ENCODE measurements around the gene MUSK.
"Not testable (repeated sequence)": the region's sequence is repeated elsewhere in the genome, so short reads cannot be mapped to it uniquely, and the experiment has no call there.

MUSK gene

DNA sequence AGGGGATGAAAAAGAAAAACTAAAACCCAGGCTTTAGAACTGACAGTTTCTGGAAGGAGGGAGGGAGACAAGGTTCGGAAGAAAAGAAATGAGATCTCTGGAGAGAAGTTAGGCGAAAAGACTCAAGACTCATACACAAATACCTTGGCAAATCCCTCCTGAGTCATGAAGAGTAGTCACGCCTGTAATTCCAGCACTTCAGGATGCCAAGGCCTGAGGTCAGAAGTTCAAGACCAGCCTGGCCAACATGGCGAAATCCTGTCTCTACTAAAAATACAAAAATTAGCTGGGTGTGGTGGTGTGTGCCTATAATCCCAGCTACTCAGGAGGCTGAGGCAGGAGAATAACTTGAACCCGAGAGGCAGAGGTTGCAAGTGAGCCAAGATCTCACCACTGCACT is 27.3 kb downstream of the MUSK start:
- not testable (repeated sequence) for DNase-seq (ENCODE audit: low spot score)

- no peak for DNase-seq (ENCODE audit: low spot score)
Observed at GRCh38 chr9:110700953-110701352, 32.4 kb downstream of the MUSK start.

GRCh38 chr9:110703669-110704068 is 35.1 kb downstream of the MUSK start:
- DNase-seq (ENCODE audit: low spot score): no peak

GRCh38 chr9:110707419-110707818 is 38.8 kb downstream of the MUSK start:
- DNase-seq (ENCODE audit: low spot score): peak; percentile 7

GRCh38 chr9:110710420-110710819 is 41.8 kb downstream of the MUSK start:
- DNase-seq (ENCODE audit: low spot score): no peak

DNA sequence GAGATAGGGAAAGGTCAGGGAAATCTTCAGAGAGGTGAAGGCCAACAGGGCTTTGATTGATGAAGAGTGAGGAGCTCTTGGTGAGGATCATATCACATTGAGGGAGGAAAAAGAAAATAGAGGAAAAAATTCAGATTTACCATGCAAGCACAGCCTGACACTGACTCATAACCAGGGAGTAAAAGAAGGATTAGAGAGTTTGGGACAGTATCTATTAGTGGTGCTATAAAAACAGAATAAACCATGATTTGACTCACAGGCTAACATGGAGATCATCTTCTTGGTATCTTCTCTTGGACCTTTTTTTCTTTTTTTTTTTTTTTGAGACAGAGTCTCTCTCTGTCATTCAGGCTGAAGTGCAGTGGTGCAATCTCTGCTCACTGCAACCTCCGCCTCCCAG is 44.4 kb downstream of the MUSK start:
- no peak for DNase-seq (ENCODE audit: low spot score)

- DNase-seq (ENCODE audit: low spot score): no peak
Observed at GRCh38 chr9:110714314-110714713, 45.7 kb downstream of the MUSK start.

DNA sequence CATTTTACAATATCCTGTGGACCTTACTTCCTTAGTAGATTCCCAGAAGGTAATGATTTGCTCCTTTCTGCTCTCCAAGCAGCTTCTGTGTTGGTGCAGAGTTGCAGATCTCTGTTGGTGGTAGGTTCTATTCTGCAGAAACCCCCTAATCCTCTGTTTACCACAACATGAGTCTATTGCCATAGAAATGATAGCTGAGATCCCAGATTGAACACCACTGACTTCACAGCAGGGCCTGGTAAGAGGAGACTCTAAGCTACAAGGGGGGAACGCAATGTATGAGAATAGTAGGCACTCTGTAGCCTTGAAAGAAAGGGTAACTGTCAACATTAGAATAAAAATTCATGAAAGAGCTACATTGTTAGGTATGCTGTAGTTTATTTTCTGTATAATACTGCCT is 59.5 kb downstream of the MUSK start:
- DNase-seq (ENCODE audit: low spot score): peak; percentile 17

DNA sequence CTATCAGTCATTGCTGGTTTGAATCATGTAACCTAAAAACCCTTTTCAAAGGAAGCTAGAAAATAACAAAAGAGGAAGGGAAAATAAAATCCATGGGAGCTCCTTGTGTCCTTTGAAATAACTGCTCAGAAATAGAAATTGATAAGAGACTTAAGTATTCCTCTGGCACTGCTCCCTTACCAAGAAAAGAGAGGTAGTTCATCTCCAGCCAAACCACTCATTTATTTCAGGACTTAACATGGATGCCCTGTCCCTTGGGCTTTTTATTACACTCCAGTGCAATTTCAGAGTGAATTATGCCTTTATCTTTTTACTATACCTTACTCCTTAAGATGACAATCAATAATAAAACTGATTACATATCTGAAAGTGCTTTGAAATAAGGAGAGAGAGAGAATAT is 61.0 kb downstream of the MUSK start:
- no peak for DNase-seq (ENCODE audit: low spot score)

GRCh38 chr9:110731437-110732028 is 62.9 kb downstream of the MUSK start:
- no peak for DNase-seq (ENCODE audit: low spot score)

DNA sequence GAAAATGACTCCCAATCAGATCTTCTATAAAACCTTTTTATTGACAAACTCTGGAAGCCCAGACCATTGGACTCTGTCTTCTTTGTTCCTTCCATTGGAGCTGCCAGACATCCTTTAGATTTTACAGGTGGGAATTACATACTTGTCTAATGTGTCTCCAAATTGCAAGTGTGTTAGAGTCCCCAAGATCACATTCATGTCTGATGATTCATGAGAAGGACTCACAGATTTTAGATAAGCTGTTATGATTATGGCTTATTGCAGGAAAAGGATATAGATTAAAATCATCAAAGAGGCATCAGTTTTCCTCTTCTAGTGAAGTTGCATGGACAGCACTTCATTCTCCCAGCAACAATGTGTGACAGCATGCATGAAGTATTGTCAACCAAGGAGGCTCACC is 70.4 kb downstream of the MUSK start:
- DNase-seq (ENCODE audit: low spot score): no peak

GRCh38 chr9:110742741-110743371 is 74.3 kb downstream of the MUSK start:
- DNase-seq (ENCODE audit: low spot score): peak; percentile 61

DNA sequence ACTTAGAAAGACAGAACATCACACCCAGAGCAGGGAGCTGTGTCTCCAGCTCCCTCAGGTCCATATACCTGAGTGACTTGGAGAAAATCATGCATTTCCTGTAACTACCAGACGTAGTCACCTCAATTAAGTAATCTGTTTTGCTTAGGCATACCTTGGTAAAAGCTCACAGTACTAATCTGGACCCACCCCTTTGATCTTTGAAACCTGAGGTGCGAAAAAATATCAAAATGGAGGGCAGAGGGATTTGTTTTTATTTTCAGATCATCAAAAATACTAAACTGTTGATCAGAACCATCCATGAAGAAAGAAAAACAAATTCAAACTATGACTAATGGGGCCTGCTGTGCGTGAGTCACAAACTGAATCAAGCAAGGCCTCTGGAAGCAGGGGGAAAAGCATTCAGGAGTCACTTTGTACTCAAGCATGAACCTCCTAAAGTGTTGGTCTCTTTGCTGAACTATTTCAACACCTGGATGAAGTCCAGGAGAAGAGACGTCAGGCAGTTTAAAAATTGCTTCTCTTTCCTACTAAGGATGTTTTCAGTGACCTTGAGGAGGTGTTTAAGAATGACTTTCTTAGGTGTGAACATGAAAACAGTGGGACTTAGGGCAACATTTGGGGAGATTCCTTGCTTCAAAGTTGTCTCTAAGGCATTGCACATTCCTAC is 76.3 kb downstream of the MUSK start:
- DNase-seq (ENCODE audit: low spot score): peak; percentile 28

DNA sequence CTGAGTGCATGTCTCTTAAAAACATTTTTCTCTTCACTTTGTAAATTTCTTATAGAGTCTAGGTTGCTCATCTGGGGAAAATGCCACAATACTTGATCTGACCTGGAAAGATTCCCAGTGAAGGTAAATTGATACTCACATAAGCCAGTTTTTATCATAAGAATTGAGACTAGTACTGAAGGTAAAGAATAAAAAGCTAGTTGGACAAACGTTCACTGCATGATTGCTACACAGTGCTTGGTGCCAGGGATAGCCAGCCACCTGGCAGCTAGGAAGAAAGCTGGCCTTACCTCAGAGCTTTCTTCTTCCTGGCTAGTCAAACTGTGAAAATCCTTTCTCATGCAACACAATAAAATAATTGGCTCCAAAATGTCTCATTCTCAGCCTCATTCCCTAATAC is 77.1 kb downstream of the MUSK start:
- DNase-seq (ENCODE audit: low spot score): no peak

- no peak for DNase-seq (ENCODE audit: low spot score)
Observed at GRCh38 chr9:110746211-110746930, 77.8 kb downstream of the MUSK start.

DNA sequence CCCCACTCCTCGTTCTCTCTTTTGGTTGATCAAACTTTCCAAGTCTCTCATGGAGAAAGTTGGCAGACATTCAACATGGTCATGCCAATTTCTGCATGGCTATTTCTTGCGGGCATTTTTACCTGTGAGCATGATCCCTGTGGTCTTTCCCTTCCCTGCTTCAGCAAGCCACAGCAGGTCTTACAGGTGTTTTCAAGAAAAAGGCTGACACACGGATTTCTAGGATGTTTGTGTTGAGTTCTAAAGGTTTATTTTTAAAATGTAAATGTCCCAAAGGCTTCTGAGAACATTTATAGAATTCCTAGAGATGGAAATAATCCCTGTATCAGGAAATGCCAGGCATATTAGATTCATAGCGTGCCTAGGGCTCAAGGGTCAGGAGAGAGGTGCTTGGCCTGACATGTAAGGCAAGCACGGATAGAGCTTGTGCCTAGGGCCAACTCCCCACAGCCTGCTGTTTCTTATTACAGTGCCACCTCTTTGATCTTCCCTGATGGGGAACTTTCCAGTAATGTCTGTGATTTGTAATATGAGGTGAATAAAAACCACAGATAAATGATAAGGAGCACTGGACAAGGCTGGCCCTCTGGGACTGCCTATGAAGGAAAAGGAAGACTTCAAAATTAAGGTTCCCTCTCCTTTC is 79.8 kb downstream of the MUSK start:
- DNase-seq (ENCODE audit: low spot score): no peak

DNA sequence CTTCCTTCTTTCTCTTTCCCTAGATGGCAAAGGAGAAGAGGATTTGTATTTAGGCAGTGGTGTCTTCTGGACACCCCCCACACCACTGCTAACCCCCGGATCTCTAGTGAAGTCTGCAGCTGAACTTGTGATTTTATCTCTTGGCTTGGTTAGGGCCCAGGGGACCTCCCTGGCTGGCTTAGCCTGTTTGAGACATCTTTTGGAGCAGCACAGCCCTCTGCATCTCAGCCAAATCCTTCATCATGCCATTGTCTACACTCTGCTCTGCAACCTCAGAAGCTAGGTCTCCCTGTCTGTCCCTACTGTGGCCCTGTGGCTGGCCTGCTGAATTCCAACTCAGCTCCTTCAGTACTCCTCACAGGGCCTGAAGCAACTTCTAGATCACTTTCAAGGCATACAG is 81.7 kb downstream of the MUSK start:
- no peak for DNase-seq (ENCODE audit: low spot score)

- DNase-seq (ENCODE audit: low spot score): no peak
Observed at GRCh38 chr9:110751971-110752370, 83.4 kb downstream of the MUSK start.

DNA sequence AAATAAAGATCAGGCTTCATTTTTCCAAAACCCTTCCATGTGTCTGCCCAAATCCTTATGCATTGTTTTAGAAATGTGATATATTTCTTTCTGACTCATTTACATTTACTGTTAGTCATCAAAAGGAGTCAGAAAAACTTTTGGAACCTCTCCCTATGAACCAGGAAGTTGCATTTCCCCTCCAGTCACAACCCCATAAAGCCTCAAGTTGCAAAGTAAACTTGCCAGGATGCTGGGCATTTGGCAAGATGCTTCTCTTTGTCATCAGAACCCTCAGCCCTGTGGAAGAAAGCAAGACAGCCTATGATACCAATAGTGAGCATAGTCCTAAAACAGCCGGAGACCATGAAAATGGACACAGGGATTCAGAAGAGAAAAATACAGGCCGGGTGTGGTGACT is 84.2 kb downstream of the MUSK start:
- no peak for DNase-seq (ENCODE audit: low spot score)

DNA sequence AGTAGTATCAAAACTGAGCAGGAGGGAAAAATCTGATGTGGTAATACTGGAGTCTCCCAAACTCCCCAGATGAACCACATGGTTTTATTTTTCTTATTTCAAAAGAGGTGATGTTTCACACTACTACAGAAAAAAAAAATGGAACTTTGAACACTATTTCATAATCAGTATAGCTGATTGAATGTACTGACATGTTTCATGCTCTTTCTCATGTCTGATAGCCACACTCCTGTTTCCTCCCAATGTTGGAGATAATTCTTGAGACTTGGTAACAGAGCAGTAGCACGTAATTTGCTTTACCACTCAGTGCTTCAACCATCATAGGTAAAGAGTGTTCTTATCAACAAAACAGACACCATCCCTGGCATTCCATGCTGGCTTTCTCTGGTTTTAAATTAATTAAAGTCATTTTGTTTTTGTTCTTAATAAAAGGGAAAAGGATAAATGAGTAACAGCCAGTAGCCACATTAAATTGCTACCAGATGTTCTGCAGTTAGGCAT is 85.2 kb downstream of the MUSK start:
- DNase-seq (ENCODE audit: low spot score): no peak

- DNase-seq (ENCODE audit: low spot score): no peak
Observed at GRCh38 chr9:110755179-110755578, 86.6 kb downstream of the MUSK start.

DNA sequence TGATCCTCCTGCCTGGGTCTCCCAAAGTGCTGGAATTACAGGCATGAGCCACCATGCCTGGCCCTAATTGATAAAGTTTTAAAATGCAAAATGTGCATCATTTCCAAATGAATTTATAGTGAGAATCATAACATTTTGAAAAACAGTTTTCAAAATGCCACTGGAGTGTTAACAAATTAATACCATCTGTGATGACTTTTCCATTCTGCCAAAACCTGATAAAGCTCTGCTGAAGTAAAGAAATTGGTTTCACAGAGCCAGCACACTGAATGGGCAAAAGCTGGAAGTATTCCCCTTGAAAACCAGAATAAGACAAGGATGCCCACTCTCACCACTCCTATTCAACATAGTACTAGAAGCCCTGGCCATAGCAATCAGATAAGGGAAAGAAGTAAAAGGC is 89.6 kb downstream of the MUSK start:
- no peak for DNase-seq (ENCODE audit: low spot score)

Data from pons (tissue), 1 donor.